K562 (cell line): ENCODE results near the gene MAP4K4. TPM values are rescaled to one million over a fixed set of nuclear protein-coding genes. Genes with fewer than 3 reads are reported as not detected.

ENCODE experiments used
- ATAC-seq: fragments of 200-7000 bp; cut with Tn5 transposase; 3 replicates; pipeline ENCODE4 v1.9.1; 2020; ENCODE audit warnings: moderate library complexity
- BruUV-seq: library from RNA; stranded (reverse); fragments of 400-500 nt; replicated peaks from 2 replicates; lab custom pipeline; 2021; lab: Mats Ljungman, UMichigan
- CTCF ChIA-PET: fragments of 300-600 bp; formaldehyde crosslinking; extraction: SDS; loops from one replicate; lab custom pipeline; 2021; ENCODE audit warnings: low intra/inter-chr PET ratio; lab: Yijun Ruan, JAX
- POLR2A ChIA-PET: fragments of 300-600, 350-650 bp; sonication (Branson Sonifier 250); formaldehyde crosslinking; extraction: SDS; loops from one replicate; lab custom pipeline; 2021; ENCODE audit warnings: antibody characterized with exemption, inconsistent platforms; lab: Yijun Ruan, JAX
- DNase-seq, 4 experiments: peaks; one replicate each; pipeline versions ENCODE4 v3.0.0 to v3.0.0-alpha.2; 2011 to 2018; ENCODE audit warnings: low spot score in 3 of 4, mixed read lengths in 3 of 4; ENCODE audit errors: extremely low read depth in 1 of 4
- FAIRE-seq: peaks from 2 replicates; lab custom pipeline; 2011; peaks lifted over from hg19 to GRCh38; lab: Jason Lieb, UNC
- H2AFZ ChIP-seq: 2 replicates; pipeline ENCODE4 v1.6.0; 2011; ENCODE audit warnings: low read depth, low read length, control low read depth, inconsistent platforms
- H3K27ac ChIP-seq: fragments of 200-600 bp; 3 replicates; pipeline ENCODE4 v1.8.0; 2011; ENCODE audit warnings: low read depth, mild to moderate bottlenecking, control low read depth, inconsistent platforms, low read length, moderate library complexity, mixed read lengths; ENCODE audit errors: extremely low read depth
- H3K27me3 ChIP-seq, 2 experiments: fragments of 300-600 bp in 1 of 2; 2 replicates in 1 of 2; 3 replicates in 1 of 2; pipeline versions ENCODE4 v1.6.0 to v1.8.0; 2011; ENCODE audit warnings: inconsistent platforms in 2 of 2, low read length in 2 of 2, mild to moderate bottlenecking in 1 of 2, mixed read lengths in 1 of 2, moderate library complexity in 1 of 2; ENCODE audit not compliant: control insufficient read depth in 2 of 2, insufficient read depth in 2 of 2
- H3K36me3 ChIP-seq: fragments of 300-600 bp; 3 replicates; pipeline ENCODE4 v1.8.0; 2011; ENCODE audit warnings: mild to moderate bottlenecking, low read length, inconsistent platforms; ENCODE audit not compliant: control insufficient read depth, insufficient read depth
- H3K4me1 ChIP-seq, 2 experiments: fragments of 200-600 bp in 1 of 2; replicated peaks in 1 of 2; 2 replicates in 1 of 2; 3 replicates in 1 of 2; pipeline versions ENCODE4 v1.5.1 to v1.8.0; 2011; ENCODE audit warnings: inconsistent platforms in 2 of 2, low read length in 2 of 2, mild to moderate bottlenecking in 1 of 2, mixed read lengths in 1 of 2, moderate library complexity in 1 of 2; ENCODE audit not compliant: control insufficient read depth in 2 of 2, insufficient read depth in 2 of 2
- H3K4me2 ChIP-seq: 2 replicates; pipeline ENCODE4 v1.6.1; 2011; ENCODE audit warnings: low read length, control low read depth, inconsistent platforms, mixed read lengths; ENCODE audit not compliant: insufficient read depth
- H3K4me3 ChIP-seq: fragments of 200-600 bp; sonication (generic), shearing (Covaris generic); 2 replicates; pipeline ENCODE4 v1.5.1; 2016; ENCODE audit warnings: control low read depth, inconsistent platforms
- H3K79me2 ChIP-seq: fragments of 200-600 bp; 3 replicates; pipeline ENCODE4 v1.8.0; 2011; ENCODE audit warnings: low read length, inconsistent platforms; ENCODE audit not compliant: control insufficient read depth, insufficient read depth
- H3K9ac ChIP-seq, 2 experiments: 2 replicates each; pipeline versions ENCODE4 v1.6.0 to v1.6.1; 2011; ENCODE audit warnings: low read depth in 2 of 2, low read length in 2 of 2, control low read depth in 1 of 2, inconsistent platforms in 1 of 2, mild to moderate bottlenecking in 1 of 2, mixed read lengths in 1 of 2; ENCODE audit not compliant: insufficient read depth in 1 of 2
- H3K9me1 ChIP-seq: one replicate; pipeline ENCODE4 v1.6.0; 2011; ENCODE audit warnings: inconsistent platforms, mild to moderate bottlenecking, low read length, moderate library complexity; ENCODE audit not compliant: control insufficient read depth, insufficient read depth
- H3K9me3 ChIP-seq: replicated peaks from 2 replicates; pipeline ENCODE4 v1.5.1; 2011; ENCODE audit warnings: low read depth, low read length, inconsistent platforms; ENCODE audit not compliant: control insufficient read depth, insufficient read depth
- H4K20me1 ChIP-seq: replicated peaks from 2 replicates; pipeline ENCODE4 v1.6.1; 2011; ENCODE audit warnings: low read length, inconsistent platforms, mixed read lengths; ENCODE audit not compliant: control insufficient read depth, insufficient read depth
- HMGN3 ChIP-seq: IDR thresholded peaks from 2 replicates; pipeline ENCODE4 v1.6.1; 2011; ENCODE audit warnings: borderline replicate concordance, low read depth, mild to moderate bottlenecking, mixed read lengths, low read length; ENCODE audit not compliant: insufficient read length; ENCODE audit errors: extremely low read depth
- PRMT5 ChIP-seq: sonication (generic); formaldehyde crosslinking; IDR thresholded peaks from 2 replicates; pipeline ENCODE4 v1.5.0; 2020; ENCODE audit warnings: missing genetic modification reagents
- RBM17 ChIP-seq: fragments of 200-400 bp; formaldehyde crosslinking; IDR thresholded peaks from 2 replicates; pipeline ENCODE4 v1.6.1; 2017; ENCODE audit warnings: low read depth, mild to moderate bottlenecking, low read length, borderline replicate concordance
- WGBS: fragments of 100-300 bp; shearing (Covaris generic); methylation state at CpG from one replicate; pipeline ENCODE4 v1.1.6; 2016; ENCODE audit warnings: low coverage, mixed read lengths; ENCODE audit not compliant: insufficient coverage; ENCODE audit errors: missing lambda C conversion rate; 5-methylcytosine and 5-hydroxymethylcytosine counted together
- in situ Hi-C: fragments of 300-500 bp; cut with MboI; formaldehyde crosslinking; loops from 4 replicates; pipeline ENCODE4 v1.15.0; 2018; ENCODE audit warnings: inconsistent platforms, mixed read lengths
- intact Hi-C: fragments of 100-400 bp; cut with micrococcal nuclease; formaldehyde crosslinking; loops from 2 replicates; pipeline ENCODE4 v1.14.2; 2022
- polyA plus RNA-seq, 8 experiments: library from polyadenylated mRNA; depleted of rRNA in 4 of 8; stranded (reverse) in 5 of 8; unstranded in 3 of 8; fragments of >200 nt; fragmentation: Nextera tagmentation in 2 of 8; fragmentation: Illumina TruSeq in 1 of 8; extraction: Ambion mirVana in 2 of 8; extraction: Trizol in 1 of 8; gene quantifications; 2 replicates each; pipeline versions ENCODE4 v1.2.1 to v1.2.3, GENCODE V29; 2011 to 2014; ENCODE audit warnings: inconsistent platforms in 1 of 8, missing spikeins in 1 of 8
- total RNA-seq, 7 experiments: library from RNA; depleted of rRNA in 6 of 7; stranded (reverse); fragments of >200 nt in 6 of 7; fragmentation: Illumina TruSeq in 2 of 7; extraction: Trizol in 2 of 7; gene quantifications; 2 replicates each; pipeline versions ENCODE4 v1.2.1 to v1.2.3, GENCODE V29; 2011 to 2021; ENCODE audit warnings: low replicate concordance in 1 of 7
- TF ChIP-seq, protein P1 (sequence below): fragments of 250-450 bp; sonication (Bioruptor Pico); IDR thresholded peaks from 2 replicates; pipeline ENCODE4 v1.4.0; 2020; ENCODE audit warnings: mild to moderate bottlenecking, moderate library complexity, borderline replicate concordance

MAP4K4 gene
- total and polyA plus RNA-seq, 9 of the 15 experiments (the other 6 are each of a cell fraction or from before 2014, with no cell fraction given), result 7.6 to 76.4 (median 50.6) TPM

DNA sequence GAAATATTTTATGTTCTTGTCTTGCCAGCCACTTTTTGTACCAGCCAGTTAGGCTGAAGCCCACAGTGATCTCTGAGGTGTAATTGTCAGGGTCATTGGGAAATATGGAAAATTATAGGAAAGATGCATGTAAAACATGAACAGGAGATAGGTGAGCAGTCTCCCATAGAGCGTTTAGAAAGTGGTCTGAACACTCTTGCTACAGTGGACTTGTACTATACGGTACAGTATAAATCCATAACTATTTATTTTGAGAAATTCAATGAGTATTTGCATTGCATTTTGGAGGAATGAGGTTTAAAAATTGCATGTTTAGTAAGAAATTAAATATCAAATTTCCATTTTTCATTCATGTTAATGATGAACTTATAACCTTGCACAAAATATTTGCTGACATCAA is 20.8 kb upstream of the MAP4K4 start:
- DNase-seq, result no peak
- H3K4me2 ChIP-seq, result no peak overlapping the region
- intact Hi-C loops, result no loop called here
- CTCF ChIA-PET, result no interaction called here
- ATAC-seq, result no peak
- WGBS, result 6% methylated on average over 2 of the region's 2 CpGs
- H3K36me3 ChIP-seq, result no peaks in the 10 kb centered on the region
- TF ChIP-seq PRMT5 (CRISPR knock-in tag) (no peak), HMGN3 (no peak), RBM17 (no peak)
- TF ChIP-seq, protein P1, sequence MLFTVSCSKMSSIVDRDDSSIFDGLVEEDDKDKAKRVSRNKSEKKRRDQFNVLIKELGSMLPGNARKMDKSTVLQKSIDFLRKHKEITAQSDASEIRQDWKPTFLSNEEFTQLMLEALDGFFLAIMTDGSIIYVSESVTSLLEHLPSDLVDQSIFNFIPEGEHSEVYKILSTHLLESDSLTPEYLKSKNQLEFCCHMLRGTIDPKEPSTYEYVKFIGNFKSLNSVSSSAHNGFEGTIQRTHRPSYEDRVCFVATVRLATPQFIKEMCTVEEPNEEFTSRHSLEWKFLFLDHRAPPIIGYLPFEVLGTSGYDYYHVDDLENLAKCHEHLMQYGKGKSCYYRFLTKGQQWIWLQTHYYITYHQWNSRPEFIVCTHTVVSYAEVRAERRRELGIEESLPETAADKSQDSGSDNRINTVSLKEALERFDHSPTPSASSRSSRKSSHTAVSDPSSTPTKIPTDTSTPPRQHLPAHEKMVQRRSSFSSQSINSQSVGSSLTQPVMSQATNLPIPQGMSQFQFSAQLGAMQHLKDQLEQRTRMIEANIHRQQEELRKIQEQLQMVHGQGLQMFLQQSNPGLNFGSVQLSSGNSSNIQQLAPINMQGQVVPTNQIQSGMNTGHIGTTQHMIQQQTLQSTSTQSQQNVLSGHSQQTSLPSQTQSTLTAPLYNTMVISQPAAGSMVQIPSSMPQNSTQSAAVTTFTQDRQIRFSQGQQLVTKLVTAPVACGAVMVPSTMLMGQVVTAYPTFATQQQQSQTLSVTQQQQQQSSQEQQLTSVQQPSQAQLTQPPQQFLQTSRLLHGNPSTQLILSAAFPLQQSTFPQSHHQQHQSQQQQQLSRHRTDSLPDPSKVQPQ (CRISPR knock-in tag), result no peak
- TF ChIP-seq, all 486 proteins: peak for 0
- no peak overlapping the region for H3K27ac ChIP-seq
- BruUV-seq, result no TSS peak
- in situ Hi-C loops, result no loop called here
- no peaks in the 10 kb centered on the region for H4K20me1 ChIP-seq
- peaks cover 5% of the 10 kb centered on the region; the same call in 1 of the 2 replicates for H3K9me3 ChIP-seq
- no peak overlapping the region for H3K9ac ChIP-seq
- H2AFZ ChIP-seq, result no peak overlapping the region
- POLR2A ChIA-PET, result no interaction called here
- no peaks in the 10 kb centered on the region for H3K4me1 ChIP-seq
- no peak overlapping the region for H3K4me3 ChIP-seq
- H3K79me2 ChIP-seq, result no peaks in the 10 kb centered on the region
- H3K9me1 ChIP-seq, result no peaks in the 10 kb centered on the region
- H3K27me3 ChIP-seq, result no peaks in the 10 kb centered on the region
- no peak for FAIRE-seq
